ENCODE measurements around the gene SYT8.
"Not testable (repeated sequence)": the region's sequence is repeated elsewhere in the genome, so short reads cannot be mapped to it uniquely, and the experiment has no call there.

Gene SYT8, protein sequence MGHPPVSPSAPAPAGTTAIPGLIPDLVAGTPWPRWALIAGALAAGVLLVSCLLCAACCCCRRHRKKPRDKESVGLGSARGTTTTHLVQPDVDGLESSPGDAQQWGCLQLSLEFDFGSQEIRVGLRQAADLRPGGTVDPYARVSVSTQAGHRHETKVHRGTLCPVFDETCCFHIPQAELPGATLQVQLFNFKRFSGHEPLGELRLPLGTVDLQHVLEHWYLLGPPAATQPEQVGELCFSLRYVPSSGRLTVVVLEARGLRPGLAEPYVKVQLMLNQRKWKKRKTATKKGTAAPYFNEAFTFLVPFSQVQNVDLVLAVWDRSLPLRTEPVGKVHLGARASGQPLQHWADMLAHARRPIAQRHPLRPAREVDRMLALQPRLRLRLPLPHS

DNA sequence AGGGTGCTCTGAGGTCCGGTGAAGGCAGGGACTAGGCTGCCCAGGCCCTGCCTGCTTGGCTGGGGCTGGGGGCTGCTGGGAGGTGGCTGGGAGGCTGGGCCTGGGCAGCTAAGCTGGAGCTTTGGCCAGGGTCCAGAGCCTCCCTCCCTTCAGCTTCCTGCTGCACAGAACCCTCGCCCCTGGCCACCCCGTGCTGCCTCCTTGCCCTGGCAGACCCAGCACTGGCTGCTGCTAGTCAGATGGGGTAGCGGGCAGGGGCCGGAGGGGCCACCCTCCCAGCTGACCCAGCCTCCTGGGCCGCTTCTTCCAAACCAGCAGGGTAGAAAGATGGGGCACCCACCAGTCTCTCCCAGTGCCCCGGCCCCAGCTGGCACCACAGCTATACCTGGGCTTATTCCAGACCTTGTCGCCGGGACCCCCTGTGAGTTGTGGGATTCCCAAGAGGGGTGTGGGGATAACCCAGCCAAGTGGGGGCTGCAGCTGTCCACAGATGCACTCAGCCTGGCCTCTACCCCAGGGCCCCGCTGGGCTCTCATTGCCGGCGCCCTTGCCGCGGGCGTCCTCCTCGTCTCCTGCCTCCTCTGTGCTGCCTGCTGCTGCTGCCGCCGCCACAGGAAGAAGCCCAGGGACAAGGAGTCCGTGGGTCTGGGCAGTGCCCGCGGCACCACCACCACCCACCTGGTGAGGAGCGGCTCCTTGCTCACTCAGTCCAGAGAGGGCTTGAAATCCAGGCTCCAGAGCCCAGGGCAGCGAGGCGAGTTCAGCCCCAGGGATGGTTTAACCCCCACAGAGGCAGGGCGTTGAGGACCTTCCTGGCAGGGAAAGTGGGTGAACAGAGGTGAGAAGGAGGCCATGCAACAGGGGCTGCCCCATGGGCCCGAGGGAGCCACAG, at the start of gene SYT8:
Gene SYT8, plus strand, starts transcription at position 212 of the 892 bp plus-strand sequence. Its CDS starts 116 bp downstream, at position 328.
- DNase-seq = no peak

DNA sequence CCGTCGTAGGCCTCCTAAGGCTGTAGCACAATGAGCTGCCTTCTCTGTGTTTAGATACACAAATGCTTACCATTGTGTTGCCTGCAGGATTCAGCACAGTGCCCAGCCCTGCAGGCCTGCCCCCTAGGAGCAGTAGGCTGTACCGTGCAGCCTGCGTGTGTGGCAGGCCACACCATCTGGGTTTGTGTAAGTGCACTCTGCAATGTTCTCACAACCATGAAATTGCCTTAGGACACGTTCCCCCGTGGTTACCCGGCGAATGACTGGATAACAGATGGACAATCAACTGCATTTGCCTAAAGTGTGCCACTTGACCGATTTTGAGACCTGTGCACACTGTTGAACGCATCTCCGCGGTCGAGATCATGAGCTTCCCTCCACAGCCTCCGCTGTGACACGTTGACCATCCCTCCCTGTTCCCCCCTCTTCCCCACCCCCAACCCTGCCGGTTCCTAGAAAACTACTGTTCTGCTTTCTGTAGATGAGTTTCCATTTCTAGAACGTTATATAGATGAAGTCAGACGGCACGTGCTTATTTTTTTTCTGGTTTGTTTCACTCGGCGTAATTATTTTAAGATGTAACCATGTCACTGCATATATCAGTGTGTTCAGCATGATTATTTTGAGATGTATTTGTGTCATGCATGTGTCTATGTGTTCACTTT, 48.9 kb upstream of the SYT8 start:
- DNase-seq = no peak

DNA sequence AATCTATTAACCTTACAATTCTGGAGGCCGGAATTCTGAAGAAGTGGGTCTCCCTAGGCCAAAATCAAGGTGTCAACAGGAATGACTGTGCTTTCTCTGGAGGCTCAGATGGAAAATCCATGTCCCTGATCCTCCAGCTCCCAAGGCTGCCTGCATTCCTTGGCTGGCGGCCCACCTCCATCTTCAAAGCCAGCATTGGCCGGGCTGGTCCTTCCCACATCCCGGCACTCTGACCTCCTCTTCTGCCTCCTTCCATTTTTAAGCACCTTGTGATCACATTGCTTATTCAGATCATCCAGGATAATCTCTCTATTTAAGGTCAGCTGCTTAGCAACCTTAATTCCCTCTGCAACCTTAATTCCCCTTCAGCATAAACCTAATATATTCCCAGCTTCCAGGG, 48.3 kb upstream of the SYT8 start:
- DNase-seq = no peak

DNA sequence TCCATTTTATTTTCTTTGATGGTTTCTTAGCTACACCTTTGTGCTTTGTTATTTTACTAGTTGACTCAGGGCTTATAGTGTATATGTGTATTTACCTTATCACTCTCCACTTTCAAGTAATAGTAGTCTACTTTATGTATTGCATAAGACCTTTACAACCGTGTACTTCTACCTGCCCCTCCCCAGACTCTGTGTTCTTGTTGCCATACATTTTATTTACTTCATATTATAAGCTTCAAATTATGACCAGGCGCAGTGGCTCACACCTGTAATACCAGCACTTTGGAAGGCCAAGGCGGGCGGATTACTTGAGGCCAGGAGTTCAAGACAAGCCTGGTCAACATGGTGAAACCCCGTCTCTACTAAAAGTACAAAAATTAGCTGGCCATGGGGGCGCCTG, 42.9 kb upstream of the SYT8 start:
- no peak for DNase-seq

DNA sequence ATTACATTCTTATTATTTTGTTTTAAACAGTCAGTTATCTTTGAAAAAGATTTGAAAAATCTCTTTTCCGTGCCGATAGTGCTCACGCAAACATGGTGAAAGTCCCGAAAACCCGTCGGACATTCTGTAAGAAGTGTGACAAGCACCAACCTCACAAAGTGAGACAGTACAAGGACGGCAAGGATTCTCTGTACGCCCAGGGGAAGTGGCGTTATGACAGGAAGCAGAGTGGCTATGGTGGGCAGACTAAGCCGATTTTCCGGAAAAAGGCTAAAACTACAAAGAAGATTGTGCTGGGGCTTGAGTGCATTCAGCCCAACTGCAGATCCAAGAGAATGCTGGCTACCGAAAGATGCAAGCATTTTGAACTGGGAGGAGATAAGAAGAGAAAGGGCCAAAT, 42.3 kb upstream of the SYT8 start:
- DNase-seq = no peak

DNA sequence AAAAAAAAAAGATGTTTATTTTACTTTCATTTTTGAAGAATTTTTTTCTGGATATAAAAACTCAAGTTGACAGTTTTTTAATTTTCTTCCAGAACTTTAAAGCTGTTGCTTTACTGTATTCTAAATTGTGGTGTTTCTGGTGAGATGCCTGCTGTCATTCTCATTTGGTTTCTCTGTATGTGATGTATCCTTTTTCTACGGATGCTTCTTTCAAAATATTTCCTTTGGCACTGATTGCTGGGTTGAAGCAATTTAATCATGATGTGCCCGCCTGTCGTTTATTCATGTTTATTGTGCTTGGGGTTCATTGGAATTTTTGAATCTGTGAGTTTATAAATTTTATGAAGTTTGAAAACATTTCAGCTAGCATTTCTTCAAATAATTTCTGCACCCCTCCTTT, 41.7 kb upstream of the SYT8 start:
- DNase-seq = no peak

DNA sequence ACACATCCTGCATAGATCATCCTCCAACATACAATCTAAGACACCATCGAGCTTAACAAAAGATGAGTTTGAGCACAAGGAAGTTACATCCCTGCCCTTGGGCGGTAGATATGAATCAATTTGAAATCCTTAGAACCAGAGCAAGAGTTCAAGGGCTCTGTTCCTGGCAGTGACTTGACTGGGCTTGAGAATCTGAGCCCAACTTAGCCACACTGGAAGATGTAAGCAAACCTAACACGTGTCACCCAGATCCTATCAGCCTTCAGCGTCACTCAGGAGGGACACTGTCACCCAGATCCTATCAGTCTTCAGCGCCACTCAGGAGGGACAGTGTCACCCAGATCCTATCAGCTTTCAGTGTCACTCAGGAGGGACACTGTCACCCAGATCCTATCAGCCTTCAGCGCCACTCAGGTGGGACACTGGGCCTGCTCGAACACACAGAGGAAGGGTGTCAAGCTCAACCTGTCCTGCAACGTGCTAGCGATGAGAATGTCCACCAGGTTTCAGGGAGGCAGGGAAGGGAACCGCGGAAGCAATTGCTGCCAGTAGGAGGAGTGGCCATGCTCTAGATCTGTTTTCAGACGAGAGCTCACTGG, 38.3 kb upstream of the SYT8 start:
- no peak for DNase-seq

DNA sequence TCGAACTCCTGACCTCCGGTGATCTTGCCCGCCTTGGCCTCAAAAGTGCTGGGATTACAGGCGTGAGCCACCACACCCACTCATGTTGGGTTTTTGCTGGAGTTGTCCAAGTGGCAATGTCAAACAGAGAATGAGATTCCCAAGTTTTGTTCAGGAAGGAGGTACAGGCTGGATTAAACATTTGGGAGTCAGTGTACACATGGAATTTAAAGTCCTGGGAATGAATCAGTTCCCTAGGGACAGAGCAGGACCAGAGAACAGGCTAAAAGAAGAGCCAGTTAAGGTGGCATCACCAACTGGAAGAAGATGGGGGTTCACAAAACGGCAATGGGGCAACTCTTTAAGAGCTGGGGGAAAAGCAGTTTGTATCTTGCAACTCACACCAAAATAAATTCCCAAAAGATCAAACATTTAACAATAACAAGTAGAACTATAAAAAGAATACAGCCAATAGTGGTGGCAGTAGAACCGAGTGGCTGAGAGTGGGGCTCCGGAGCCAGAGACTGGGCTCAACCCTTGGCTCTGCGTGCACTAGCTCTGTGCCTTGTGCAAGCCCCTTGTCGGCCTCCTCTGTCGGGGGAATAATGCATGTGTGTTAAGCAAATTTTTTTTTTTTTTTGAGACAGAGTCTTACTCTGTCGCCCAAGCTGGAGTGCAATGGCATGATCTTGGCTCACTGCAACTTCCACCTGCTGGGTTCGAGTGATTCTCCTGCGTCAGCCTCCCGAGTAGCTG, 37.2 kb upstream of the SYT8 start:
- no peak for DNase-seq

DNA sequence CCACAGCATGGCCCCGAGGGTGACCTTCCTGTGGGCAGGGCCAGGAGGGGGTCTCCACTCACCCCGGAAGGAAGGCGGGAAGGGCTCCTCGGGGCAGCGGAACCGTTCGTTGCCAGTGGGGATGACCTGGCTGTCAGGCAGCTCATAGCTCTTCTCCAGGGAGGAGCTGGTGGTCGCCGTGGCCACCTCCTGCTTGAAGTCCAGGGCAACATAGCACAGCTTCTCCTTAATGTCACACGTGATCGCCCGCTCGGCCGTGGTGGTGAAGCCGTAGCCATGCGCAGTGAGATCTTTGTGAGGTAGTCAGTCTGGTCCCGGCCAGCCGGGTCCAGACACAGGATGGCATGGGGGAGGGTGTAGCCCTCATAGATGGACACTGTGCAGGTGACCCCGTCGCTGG, 31.5 kb upstream of the SYT8 start:
- DNase-seq = no peak

DNA sequence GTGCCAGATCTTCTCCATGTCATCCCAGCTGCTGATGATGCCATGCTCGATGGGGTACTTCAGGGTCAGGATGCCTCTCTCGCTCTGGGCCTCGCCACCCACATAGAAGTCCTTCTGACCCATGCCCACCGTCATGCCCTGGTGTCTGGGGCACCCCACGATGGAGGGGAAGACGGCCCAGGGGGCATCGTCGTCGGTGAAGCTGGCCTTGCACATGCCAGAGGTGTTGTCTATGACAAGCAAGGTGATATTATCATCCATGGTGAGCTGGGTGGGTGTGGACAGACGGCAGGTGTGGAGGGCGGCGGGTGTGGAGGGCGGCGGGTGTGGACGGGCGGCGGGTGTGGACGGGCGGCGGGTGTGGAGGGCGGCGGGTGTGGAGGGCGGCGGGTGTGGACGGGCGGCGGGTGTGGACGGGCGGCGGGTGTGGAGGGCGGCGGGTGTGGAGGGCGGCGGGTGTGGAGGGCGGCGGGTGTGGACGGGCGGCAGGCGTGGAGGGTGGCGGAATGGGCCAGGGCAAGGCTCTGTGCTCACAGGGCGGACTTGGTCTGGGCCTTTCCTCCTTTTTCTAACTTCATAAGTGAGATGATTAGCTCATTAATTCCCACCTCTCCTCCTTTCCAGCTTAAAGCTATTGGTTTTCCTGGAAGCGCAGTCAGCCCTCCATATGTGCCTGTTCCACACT, 30.8 kb upstream of the SYT8 start:
- not testable (repeated sequence) for DNase-seq

DNA sequence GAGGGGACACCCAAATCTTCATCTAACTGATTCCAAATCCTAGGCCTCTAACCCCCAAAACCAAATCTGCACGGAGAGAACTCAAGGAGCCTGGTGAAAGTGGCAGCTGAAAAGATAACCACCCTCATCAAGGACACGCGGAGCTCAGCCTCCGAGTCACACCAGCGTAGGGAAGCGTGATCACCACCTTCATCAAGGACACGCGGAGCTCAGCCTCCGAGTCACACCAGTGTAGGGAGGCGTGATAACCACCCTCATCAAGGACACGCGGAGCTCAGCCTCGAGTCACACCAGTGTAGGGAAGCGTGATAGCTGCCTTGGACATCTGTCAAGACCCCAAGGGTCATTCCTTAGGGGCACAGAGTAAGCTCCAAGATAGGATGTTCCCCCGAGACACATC, 29.3 kb upstream of the SYT8 start:
- no peak for DNase-seq

DNA sequence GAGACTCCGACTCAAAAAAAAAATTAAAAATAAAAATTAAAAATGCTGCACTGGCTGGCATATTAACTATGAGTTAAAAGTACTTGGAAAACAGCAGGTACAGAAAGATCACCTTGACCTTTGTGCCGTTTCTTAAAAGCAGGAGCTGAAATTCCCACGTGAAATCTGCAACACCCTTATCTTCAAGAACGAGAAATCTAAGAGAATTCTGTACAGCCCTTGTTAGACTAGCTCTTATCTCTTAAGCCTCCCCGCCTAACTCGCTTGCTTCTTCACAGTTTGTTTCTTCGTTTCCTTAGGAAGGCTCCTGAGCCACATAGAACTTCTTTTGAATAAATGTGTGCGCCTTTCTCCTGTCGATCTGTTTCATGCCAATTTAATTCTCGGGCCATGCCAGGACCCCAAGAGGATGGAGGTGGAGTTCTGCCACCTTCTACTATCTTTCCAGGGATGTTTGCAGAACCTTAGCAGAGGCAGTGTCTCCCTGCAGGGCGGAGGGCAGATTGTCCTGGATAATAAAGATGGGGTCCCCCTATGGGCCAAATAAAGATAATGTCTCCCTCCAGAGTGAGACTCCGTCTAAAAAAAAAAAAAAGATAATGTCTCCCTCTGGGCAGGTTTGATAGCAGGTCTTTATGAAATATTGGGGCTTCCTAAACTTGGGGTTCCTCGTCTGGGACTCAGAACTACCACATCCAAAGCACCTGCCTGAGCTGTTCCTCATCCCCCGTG, 27.4 kb upstream of the SYT8 start:
- DNase-seq = no peak

DNA sequence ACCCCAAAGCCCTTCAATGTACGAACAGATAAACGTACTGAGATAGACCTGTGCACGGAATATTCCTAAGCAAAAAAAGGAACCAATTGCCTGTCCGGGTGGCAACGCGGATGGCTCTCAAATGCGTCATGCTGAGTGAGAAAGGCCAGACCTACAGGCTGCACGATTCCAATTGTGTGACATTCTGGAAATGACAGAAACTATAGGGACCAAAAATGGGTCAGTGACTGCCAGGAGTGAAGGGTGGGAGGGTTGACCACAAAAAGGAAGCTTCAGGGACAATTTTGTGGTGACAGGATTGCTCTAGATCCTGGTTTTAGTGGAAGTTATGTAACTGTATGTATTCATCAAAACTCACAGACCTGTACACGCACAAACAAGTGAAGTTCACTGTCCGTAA, 24.0 kb upstream of the SYT8 start:
- no peak for DNase-seq

DNA sequence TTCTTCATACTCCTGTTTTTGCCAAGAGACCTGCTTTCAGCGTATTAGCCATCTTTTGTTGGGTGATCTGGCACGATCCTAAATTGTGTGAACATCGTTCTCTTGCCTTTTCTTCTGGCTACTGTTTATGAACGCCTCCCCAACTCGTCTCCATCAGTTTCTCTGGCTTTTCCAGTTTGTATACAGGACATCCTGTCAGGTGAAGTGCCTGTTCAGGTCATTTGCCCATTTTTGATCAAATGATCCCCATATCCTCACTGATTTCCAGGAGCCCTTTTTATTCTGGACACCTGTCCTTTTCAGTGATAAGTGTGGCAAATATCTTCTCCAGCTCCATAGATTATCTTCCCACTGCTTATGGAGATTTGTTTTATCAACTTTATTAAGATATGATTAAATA, 22.5 kb upstream of the SYT8 start:
- no peak for DNase-seq

DNA sequence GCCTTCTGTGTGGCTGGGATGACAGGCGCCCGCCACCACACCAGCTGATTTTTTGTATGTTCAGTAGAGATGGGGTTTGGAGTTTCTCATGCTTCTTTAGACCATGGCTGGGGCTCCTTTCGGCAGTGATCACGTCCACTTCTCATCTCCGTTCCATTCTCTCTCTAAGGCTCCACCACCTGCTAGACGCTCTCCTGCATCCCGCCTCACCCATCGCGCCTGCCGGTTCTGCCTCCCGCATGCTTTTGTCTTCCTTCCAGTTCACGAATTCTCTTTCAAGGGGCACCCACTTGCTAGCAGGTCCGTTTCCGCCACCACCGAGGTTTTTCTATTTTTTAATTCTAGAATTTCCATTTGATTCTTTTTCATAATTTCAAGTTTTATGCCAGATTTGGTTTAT, 22.0 kb upstream of the SYT8 start:
- no peak for DNase-seq

DNA sequence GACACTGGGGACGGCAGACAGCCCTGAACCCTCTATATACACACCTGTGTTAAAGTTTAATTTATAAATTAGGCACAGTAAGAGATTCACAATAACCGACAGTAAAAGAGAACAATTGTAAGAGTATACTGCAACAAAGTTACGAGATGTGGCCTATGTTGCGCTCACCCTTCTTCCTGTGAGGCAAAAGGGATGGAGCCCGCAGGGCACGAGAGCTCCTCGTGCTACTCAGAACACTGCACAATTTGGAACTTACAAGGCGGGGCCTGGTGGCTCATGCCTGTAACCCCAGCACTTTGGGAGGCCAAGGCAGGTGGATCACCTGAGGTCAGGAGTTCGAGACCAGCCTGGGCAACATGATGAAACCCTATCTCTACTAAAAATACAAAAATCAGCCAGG, 21.4 kb upstream of the SYT8 start:
- not testable (repeated sequence) for DNase-seq

DNA sequence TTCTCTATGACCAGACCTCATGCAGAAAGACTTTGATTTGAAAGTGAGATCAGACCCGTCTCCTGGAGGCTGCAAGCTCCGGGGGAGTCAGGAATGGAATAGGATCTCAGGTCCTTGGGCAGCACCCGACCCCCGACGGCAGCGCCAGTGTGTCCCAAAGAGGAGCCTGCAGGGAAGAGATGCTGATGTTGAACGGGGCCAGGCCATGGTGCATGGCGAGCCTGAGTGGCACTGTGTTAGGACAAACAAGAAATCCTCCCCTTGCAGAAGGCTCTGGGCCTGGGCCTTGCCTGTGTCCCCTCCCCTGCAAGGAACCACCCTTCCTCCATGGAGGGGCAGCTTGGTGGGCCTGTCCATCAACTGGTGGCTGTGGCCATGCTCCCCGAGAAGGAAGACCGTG, 20.1 kb upstream of the SYT8 start:
- no peak for DNase-seq

DNA sequence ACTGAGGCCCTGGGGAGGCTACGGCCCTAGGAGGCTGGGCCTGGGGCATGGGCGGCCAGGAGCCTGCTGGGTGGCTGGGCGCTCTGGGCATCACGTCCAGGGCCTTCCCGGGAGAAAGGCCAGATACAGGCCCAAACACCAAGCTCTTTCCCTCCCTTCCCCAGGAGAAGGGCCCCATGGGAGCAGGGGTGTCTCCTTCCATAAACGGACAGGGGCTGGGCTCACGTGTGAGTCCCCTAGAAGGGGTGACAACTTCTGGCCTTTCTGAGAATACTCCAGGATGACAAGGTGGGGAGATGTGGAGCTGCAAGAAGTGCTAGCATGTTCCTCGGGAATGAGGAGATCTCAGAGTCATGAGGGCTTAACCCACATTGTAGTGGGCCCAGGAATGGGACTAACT, 19.5 kb upstream of the SYT8 start:
- no peak for DNase-seq

DNA sequence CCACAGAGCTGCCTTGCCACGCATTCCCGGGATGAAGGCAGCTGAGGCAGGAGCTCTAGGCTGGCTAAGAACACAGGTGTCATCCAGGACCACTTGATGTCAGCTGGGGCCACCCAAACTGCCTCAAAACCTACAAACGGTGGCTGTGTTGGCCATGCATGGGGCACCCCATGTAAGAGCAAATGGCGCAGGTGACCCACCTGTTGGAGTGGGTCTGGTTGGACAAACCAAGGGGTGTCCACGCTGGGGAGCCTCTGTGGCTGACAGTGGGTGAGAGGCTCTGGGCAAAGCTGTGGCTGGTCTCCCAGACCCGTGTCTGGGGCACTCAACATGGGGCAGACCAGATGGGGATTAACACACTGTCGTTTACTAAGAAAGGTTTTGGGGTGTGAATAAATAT, 19.0 kb upstream of the SYT8 start:
- no peak for DNase-seq

DNA sequence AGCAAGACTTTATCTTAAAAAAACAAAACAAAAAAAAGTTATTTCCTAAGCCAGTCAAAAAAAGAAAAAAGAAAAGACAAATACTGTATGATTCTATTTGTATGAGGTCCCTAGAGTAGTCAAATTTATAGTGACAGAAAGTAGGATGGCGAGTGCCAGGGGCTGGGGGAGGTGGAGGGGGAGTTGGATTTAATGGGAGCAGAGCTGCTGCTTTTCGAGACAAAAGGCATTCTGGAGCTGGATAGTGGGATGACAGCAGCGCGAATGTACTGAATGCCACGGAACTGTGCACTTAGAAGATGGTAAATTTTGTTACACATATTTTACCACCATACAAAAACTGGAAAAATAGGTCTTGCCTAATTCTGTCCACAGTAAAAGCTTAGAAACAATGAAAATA, 17.8 kb upstream of the SYT8 start:
- no peak for DNase-seq

DNA sequence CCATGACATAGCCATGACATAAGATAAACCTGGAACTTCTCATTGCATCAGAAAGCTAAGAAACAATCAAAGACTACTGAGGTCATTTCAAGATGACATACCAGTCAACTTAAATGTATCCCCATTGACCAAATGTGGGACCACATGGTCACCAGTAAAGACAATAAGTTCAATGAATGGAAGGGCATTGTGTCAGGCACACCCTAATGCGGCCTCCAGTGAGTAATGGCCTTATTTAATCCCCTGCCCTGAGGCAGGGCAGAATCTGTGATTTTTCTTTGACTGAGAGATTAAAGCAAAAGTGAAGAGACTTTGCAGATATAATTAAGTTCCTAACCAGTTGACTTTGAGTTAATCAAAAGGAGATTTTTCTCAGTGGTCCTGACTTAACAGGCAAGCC, 17.3 kb upstream of the SYT8 start:
- no peak for DNase-seq

Measured in activated naive CD4-positive, alpha-beta T cell treated with anti-CD3 and anti-CD28 coated beads, Interleukin-2, amount 50 U/mL, for 16 hours (primary cell).